Lower leg skin (tissue), 3 donors: ENCODE measurements around the gene CDRT15.
"Not testable (repeated sequence)": the region's sequence is repeated elsewhere in the genome, so short reads cannot be mapped to it uniquely, and the experiment has no call there.

Source experiments
- POLR2A ChIP-seq, 2 donors: fragments of 450-650 bp; IDR thresholded peaks; one replicate each; pipeline ENCODE4 v1.6.1; 2016 to 2017; ENCODE audit warnings: antibody characterized with exemption in 2 of 2, mild to moderate bottlenecking in 1 of 2, moderate library complexity in 1 of 2
- TF ChIP-seq, protein P1 (sequence below), 3 donors: fragments of 450-650 bp; IDR thresholded peaks; one replicate each; pipeline ENCODE4 v1.5.1; 2016; ENCODE audit warnings: antibody characterized with exemption in 3 of 3, mild to moderate bottlenecking in 3 of 3, moderate library complexity in 2 of 3

- TF ChIP-seq, protein P1, sequence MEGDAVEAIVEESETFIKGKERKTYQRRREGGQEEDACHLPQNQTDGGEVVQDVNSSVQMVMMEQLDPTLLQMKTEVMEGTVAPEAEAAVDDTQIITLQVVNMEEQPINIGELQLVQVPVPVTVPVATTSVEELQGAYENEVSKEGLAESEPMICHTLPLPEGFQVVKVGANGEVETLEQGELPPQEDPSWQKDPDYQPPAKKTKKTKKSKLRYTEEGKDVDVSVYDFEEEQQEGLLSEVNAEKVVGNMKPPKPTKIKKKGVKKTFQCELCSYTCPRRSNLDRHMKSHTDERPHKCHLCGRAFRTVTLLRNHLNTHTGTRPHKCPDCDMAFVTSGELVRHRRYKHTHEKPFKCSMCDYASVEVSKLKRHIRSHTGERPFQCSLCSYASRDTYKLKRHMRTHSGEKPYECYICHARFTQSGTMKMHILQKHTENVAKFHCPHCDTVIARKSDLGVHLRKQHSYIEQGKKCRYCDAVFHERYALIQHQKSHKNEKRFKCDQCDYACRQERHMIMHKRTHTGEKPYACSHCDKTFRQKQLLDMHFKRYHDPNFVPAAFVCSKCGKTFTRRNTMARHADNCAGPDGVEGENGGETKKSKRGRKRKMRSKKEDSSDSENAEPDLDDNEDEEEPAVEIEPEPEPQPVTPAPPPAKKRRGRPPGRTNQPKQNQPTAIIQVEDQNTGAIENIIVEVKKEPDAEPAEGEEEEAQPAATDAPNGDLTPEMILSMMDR (IDR thresholded peaks at IDR 0.05) = not testable (repeated sequence)
- TF ChIP-seq POLR2A (IDR thresholded peaks at IDR 0.05) = not testable (repeated sequence)
Measured at GRCh38 chr17:14235047-14235446, 1.6 kb downstream of the CDRT15 start.
